Smooth muscle cell (in vitro differentiated cells): Measurements from ENCODE around the gene GATB. TPM values are rescaled to one million over a fixed set of nuclear protein-coding genes. Genes with fewer than 3 reads are reported as not detected.

Experiments used
- DNase-seq: peaks from one replicate; lab custom pipeline; 2025; ENCODE audit not compliant: unreplicated experiment; lab: John Stamatoyannopoulos, UW
- H2AFZ ChIP-seq: fragments of 200-600 bp; sonication (generic); 2 replicates; pipeline ENCODE4 v1.6.0; 2016; ENCODE audit warnings: antibody characterized with exemption, low read depth, mild to moderate bottlenecking
- H3F3A ChIP-seq: fragments of 200-600 bp; sonication (generic); 2 replicates; pipeline ENCODE4 v1.6.0; 2017; ENCODE audit warnings: antibody characterized with exemption, low read depth
- H3K27ac ChIP-seq: fragments of 200-600 bp; sonication (generic); 2 replicates; pipeline ENCODE4 v1.5.1; 2016; ENCODE audit warnings: low read depth, mild to moderate bottlenecking
- H3K27me3 ChIP-seq: fragments of 200-600 bp; sonication (generic); 2 replicates; pipeline ENCODE4 v1.6.1; 2016; ENCODE audit warnings: low read depth, mild to moderate bottlenecking
- H3K36me3 ChIP-seq: fragments of 200-600 bp; sonication (generic); 2 replicates; pipeline ENCODE4 v1.5.1; 2016; ENCODE audit warnings: low read depth
- H3K4me1 ChIP-seq: fragments of 200-600 bp; sonication (generic); 2 replicates; pipeline ENCODE4 v1.5.1; 2016; ENCODE audit warnings: low read depth
- H3K4me2 ChIP-seq: fragments of 200-600 bp; sonication (generic); 2 replicates; pipeline ENCODE4 v1.6.0; 2016; ENCODE audit warnings: mild to moderate bottlenecking
- H3K4me3 ChIP-seq: fragments of 200-600 bp; sonication (generic); 2 replicates; pipeline ENCODE4 v1.5.1; 2016; ENCODE audit warnings: mild to moderate bottlenecking
- H3K79me2 ChIP-seq: fragments of 200-600 bp; sonication (generic); 2 replicates; pipeline ENCODE4 v1.6.0; 2016; ENCODE audit warnings: low read depth, mild to moderate bottlenecking
- H3K9ac ChIP-seq: fragments of 200-600 bp; sonication (generic); 2 replicates; pipeline ENCODE4 v1.6.0; 2016; ENCODE audit warnings: low read depth
- H3K9me3 ChIP-seq: fragments of 200-600 bp; sonication (generic); replicated peaks from 2 replicates; pipeline ENCODE4 v1.5.1; 2016; ENCODE audit warnings: low read depth
- H4K20me1 ChIP-seq: fragments of 200-600 bp; sonication (generic); 2 replicates; pipeline ENCODE4 v1.6.0; 2016; ENCODE audit warnings: low read depth
- WGBS: methylation state at CpG from one replicate; pipeline ENCODE4 v1.1.7; 2016; ENCODE audit warnings: low lambda C conversion rate; 5-methylcytosine and 5-hydroxymethylcytosine counted together
- polyA plus RNA-seq: library from polyadenylated mRNA; unstranded; fragments of >200 nt; fragmentation: Nextera tagmentation; extraction: Ambion mirVana; gene quantifications from 2 replicates; pipeline ENCODE4 v1.2.1, GENCODE V29; 2016
- total RNA-seq: library from RNA; depleted of rRNA; stranded (reverse); fragments of >200 nt; gene quantifications from 2 replicates; pipeline ENCODE4 v1.2.3, GENCODE V29; 2014
- TF ChIP-seq, protein P1 (sequence below): fragments of 200-600 bp; sonication (generic); IDR thresholded peaks from 2 replicates; pipeline ENCODE4 v1.5.1; 2017; ENCODE audit warnings: borderline replicate concordance, mild to moderate bottlenecking, antibody characterized with exemption; ENCODE audit not compliant: insufficient read depth, poor library complexity, severe bottlenecking

GATB gene
- total and polyA plus RNA-seq, 2 experiments from 2014 or later: 15.7 to 17.6 TPM

- no peak overlapping the region for H3K4me2 ChIP-seq
- no peak overlapping the region for H2AFZ ChIP-seq
- TF ChIP-seq, protein P1, sequence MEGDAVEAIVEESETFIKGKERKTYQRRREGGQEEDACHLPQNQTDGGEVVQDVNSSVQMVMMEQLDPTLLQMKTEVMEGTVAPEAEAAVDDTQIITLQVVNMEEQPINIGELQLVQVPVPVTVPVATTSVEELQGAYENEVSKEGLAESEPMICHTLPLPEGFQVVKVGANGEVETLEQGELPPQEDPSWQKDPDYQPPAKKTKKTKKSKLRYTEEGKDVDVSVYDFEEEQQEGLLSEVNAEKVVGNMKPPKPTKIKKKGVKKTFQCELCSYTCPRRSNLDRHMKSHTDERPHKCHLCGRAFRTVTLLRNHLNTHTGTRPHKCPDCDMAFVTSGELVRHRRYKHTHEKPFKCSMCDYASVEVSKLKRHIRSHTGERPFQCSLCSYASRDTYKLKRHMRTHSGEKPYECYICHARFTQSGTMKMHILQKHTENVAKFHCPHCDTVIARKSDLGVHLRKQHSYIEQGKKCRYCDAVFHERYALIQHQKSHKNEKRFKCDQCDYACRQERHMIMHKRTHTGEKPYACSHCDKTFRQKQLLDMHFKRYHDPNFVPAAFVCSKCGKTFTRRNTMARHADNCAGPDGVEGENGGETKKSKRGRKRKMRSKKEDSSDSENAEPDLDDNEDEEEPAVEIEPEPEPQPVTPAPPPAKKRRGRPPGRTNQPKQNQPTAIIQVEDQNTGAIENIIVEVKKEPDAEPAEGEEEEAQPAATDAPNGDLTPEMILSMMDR: no peak
- no peak for DNase-seq
- no peaks in the 10 kb centered on the region for H3K27me3 ChIP-seq
- H3K9me3 ChIP-seq: no peaks in the 10 kb centered on the region
- no peak overlapping the region for H3K4me3 ChIP-seq
- peaks cover 8% of the 10 kb centered on the region for H3F3A ChIP-seq
- 89% methylated on average over 1 of the region's 1 CpG for WGBS
- no peaks in the 10 kb centered on the region for H3K79me2 ChIP-seq
- no peak overlapping the region for H3K9ac ChIP-seq
- H3K4me1 ChIP-seq: no peaks in the 10 kb centered on the region
- no peaks in the 10 kb centered on the region for H4K20me1 ChIP-seq
- H3K36me3 ChIP-seq: no peaks in the 10 kb centered on the region
- H3K27ac ChIP-seq: no peak overlapping the region
Measured at GRCh38 chr4:151638295-151638858, 122.4 kb downstream of the GATB start.

- H3K79me2 ChIP-seq: no peaks in the 10 kb centered on the region
- H3K36me3 ChIP-seq: no peaks in the 10 kb centered on the region
- no peak overlapping the region for H3K4me2 ChIP-seq
- no peaks in the 10 kb centered on the region for H3K9me3 ChIP-seq
- no peaks in the 10 kb centered on the region for H4K20me1 ChIP-seq
- H3K4me1 ChIP-seq: peaks cover 3% of the 10 kb centered on the region
- H3K27ac ChIP-seq: no peak overlapping the region
- H3F3A ChIP-seq: no peaks in the 10 kb centered on the region
- TF ChIP-seq, protein P1: no peak
- no peak for DNase-seq
- no peak overlapping the region for H2AFZ ChIP-seq
- H3K9ac ChIP-seq: no peak overlapping the region
- no peak overlapping the region for H3K4me3 ChIP-seq
- peaks cover 5% of the 10 kb centered on the region for H3K27me3 ChIP-seq
Measured at GRCh38 chr4:151631349-151631748, 129.5 kb downstream of the GATB start.

DNA sequence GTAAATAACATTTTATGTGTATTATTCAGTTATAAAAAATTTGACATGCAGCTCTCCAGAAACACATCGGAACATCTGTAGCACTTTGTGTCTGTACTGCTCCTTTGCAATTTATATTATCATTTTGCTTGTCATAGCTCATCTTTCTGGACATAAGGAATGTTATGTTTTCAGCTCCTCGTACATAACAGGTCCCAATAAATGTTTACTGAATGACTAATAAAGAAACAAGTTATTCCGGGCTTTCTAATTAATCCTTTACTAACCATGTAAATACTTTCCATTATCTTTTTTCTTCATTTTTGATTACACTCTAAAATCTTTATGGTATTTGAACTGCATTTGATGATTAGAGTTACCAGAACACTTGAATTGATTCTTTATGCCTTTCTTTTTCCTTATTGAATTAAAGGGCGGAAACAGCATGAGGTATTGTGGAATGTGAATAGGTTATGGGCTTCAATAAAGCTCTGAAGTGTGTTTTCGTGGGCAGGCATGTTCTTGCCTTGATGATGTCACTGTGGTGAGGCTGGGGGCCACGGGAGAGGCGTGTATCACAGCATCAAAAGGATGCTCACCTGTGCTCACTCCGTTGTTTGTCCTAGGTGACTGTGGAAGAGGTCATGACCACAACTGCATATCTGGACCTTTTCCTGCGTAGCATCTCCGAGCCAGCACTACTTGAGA lies 131.6 kb downstream of the GATB start:
- H3F3A ChIP-seq: no peaks in the 10 kb centered on the region
- 82% methylated on average over 10 of the region's 10 CpGs for WGBS
- TF ChIP-seq, protein P1: no peak

GRCh38 chr4:151628001-151628608 lies 132.7 kb downstream of the GATB start:
- H2AFZ ChIP-seq: no peak overlapping the region
- 37% methylated on average over 5 of the region's 5 CpGs for WGBS

More for the DNA sequence above, 131.6 kb downstream of the GATB start:
- H3K9me3 ChIP-seq: no peaks in the 10 kb centered on the region
- no peak for DNase-seq
- H4K20me1 ChIP-seq: no peaks in the 10 kb centered on the region
- no peak overlapping the region for H2AFZ ChIP-seq
- peaks cover 5% of the 10 kb centered on the region for H3K27me3 ChIP-seq
- H3K4me1 ChIP-seq: peaks cover 5% of the 10 kb centered on the region
- no peak overlapping the region for H3K27ac ChIP-seq
- no peak overlapping the region for H3K4me2 ChIP-seq
- H3K36me3 ChIP-seq: no peaks in the 10 kb centered on the region
- H3K4me3 ChIP-seq: no peak overlapping the region
- H3K79me2 ChIP-seq: no peaks in the 10 kb centered on the region
- H3K9ac ChIP-seq: no peak overlapping the region

More at GRCh38 chr4:151628001-151628608, 132.7 kb downstream of the GATB start:
- DNase-seq: no peak
- Histone ChIP-seq H3K27ac (no peak overlapping the region), H3K4me2 (no peak overlapping the region), H3K27me3 (peaks cover 5% of the 10 kb centered on the region), H3K4me1 (peaks cover 5% of the 10 kb centered on the region), H3K4me3 (no peak overlapping the region), H3K79me2 (no peaks in the 10 kb centered on the region), H3F3A (no peaks in the 10 kb centered on the region), H3K9me3 (no peaks in the 10 kb centered on the region), H4K20me1 (no peaks in the 10 kb centered on the region), H3K36me3 (no peaks in the 10 kb centered on the region), H3K9ac (no peak overlapping the region)
- TF ChIP-seq, protein P1: no peak
